Loucy (cell line): ENCODE data around the gene TEX28.

Source experiments
- H2AFZ ChIP-seq: fragments of 200-600 bp; sonication (generic); 2 replicates; pipeline ENCODE4 v1.6.0; 2016; ENCODE audit warnings: antibody characterized with exemption, mild to moderate bottlenecking, low read length, moderate library complexity
- H3F3A ChIP-seq: fragments of 200-600 bp; 2 replicates; pipeline ENCODE4 v1.6.0; 2016; ENCODE audit warnings: antibody characterized with exemption, low read depth, mild to moderate bottlenecking
- H3K27me3 ChIP-seq: fragments of 200-600 bp; sonication (generic); 2 replicates; pipeline ENCODE4 v1.6.1; 2014; ENCODE audit warnings: low read length, mild to moderate bottlenecking; ENCODE audit not compliant: insufficient read depth, poor library complexity, severe bottlenecking
- H3K36me3 ChIP-seq: fragments of 200-600 bp; sonication (generic); 2 replicates; pipeline ENCODE4 v1.6.1; 2016; ENCODE audit warnings: low read length; ENCODE audit not compliant: insufficient read depth
- H3K4me1 ChIP-seq: fragments of 200-600 bp; sonication (generic); 2 replicates; pipeline ENCODE4 v1.5.1; 2014; ENCODE audit warnings: low read length, mild to moderate bottlenecking; ENCODE audit not compliant: insufficient read depth, poor library complexity, severe bottlenecking
- H3K4me2 ChIP-seq: fragments of 200-600 bp; sonication (generic); 2 replicates; pipeline ENCODE4 v1.6.0; 2014; ENCODE audit warnings: antibody characterized with exemption, low read length, low read depth, mild to moderate bottlenecking; ENCODE audit not compliant: poor library complexity, severe bottlenecking
- H3K4me3 ChIP-seq: fragments of 200-600 bp; sonication (generic); 2 replicates; pipeline ENCODE4 v1.5.1; 2014; ENCODE audit warnings: low read length, mild to moderate bottlenecking, mixed read lengths; ENCODE audit not compliant: poor library complexity, severe bottlenecking
- H3K79me2 ChIP-seq: fragments of 200-600 bp; sonication (generic); 2 replicates; pipeline ENCODE4 v1.6.1; 2014; ENCODE audit warnings: low read length; ENCODE audit not compliant: insufficient read depth
- H3K9ac ChIP-seq: fragments of 200-600 bp; sonication (generic); 2 replicates; pipeline ENCODE4 v1.6.0; 2014; ENCODE audit warnings: mild to moderate bottlenecking, low read depth, low read length, moderate library complexity; ENCODE audit not compliant: poor library complexity, severe bottlenecking
- H3K9me2 ChIP-seq: fragments of 200-600 bp; sonication (generic); replicated peaks from 2 replicates; pipeline ENCODE4 v1.6.1; 2016; ENCODE audit warnings: low read depth, low read length, mixed read lengths
- H3K9me3 ChIP-seq: fragments of 200-600 bp; sonication (generic); 2 replicates; pipeline ENCODE4 v1.6.1; 2014; ENCODE audit warnings: mild to moderate bottlenecking, antibody characterized with exemption, low read length, low read depth; ENCODE audit not compliant: insufficient read depth
- H4K20me1 ChIP-seq: fragments of 200-600 bp; sonication (generic); 2 replicates; pipeline ENCODE4 v1.6.0; 2014; ENCODE audit warnings: antibody characterized with exemption, low read length, mild to moderate bottlenecking; ENCODE audit not compliant: insufficient read depth, poor library complexity, severe bottlenecking
- EZH2phosphoT487 ChIP-seq: fragments of 200-600 bp; IDR thresholded peaks from 2 replicates; pipeline ENCODE4 v1.6.1; 2018; ENCODE audit warnings: antibody characterized with exemption, mild to moderate bottlenecking, moderate library complexity, borderline replicate concordance
- TF ChIP-seq, protein P1 (sequence below): fragments of 200-600 bp; sonication (generic); conservative IDR thresholded peaks from 2 replicates; pipeline ENCODE4 v1.5.1; 2014; ENCODE audit warnings: mild to moderate bottlenecking, antibody characterized with exemption, low read length

The TEX28 gene

DNA sequence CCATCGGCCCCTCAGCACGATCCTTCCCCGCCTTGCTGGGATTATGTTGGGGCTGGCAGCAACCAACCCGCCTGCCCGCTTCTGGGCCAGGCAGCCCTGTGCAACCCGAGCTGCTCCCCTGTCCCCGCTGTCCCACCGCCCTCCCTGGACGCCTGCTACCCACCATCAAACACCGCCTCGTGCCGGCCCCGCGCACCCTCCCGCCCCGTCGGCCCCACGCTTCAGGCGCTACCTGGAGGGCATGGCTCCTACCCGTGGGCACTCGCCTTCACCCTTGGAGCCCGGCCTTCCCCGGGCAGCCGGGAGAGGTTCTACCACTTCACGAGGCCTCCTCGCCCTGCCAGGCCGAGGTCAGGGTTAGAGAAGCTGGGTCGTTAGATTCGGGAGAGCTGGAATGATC, 37.6 kb upstream of the TEX28 start:
- TF ChIP-seq, protein P1, sequence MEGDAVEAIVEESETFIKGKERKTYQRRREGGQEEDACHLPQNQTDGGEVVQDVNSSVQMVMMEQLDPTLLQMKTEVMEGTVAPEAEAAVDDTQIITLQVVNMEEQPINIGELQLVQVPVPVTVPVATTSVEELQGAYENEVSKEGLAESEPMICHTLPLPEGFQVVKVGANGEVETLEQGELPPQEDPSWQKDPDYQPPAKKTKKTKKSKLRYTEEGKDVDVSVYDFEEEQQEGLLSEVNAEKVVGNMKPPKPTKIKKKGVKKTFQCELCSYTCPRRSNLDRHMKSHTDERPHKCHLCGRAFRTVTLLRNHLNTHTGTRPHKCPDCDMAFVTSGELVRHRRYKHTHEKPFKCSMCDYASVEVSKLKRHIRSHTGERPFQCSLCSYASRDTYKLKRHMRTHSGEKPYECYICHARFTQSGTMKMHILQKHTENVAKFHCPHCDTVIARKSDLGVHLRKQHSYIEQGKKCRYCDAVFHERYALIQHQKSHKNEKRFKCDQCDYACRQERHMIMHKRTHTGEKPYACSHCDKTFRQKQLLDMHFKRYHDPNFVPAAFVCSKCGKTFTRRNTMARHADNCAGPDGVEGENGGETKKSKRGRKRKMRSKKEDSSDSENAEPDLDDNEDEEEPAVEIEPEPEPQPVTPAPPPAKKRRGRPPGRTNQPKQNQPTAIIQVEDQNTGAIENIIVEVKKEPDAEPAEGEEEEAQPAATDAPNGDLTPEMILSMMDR = no peak
- no peak for TF ChIP-seq EZH2phosphoT487
- H3K36me3 ChIP-seq = no peaks in the 10 kb centered on the region
- H3K79me2 ChIP-seq = no peaks in the 10 kb centered on the region
- H3F3A ChIP-seq = no peaks in the 10 kb centered on the region
- H3K9me2 ChIP-seq = no peaks in the 10 kb centered on the region
- no peak overlapping the region for H3K4me3 ChIP-seq
- no peaks in the 10 kb centered on the region for H3K27me3 ChIP-seq
- H3K9ac ChIP-seq = no peak overlapping the region
- H3K9me3 ChIP-seq = no peaks in the 10 kb centered on the region
- no peak overlapping the region for H3K4me2 ChIP-seq
- H2AFZ ChIP-seq = no peak overlapping the region
- no peaks in the 10 kb centered on the region for H3K4me1 ChIP-seq
- no peaks in the 10 kb centered on the region for H4K20me1 ChIP-seq

GRCh38 chrX:154329294-154329693, 34.4 kb upstream of the TEX28 start:
- Histone ChIP-seq H2AFZ (no peak overlapping the region), H3K27me3 (no peaks in the 10 kb centered on the region), H3K4me2 (no peak overlapping the region), H3K9me3 (no peaks in the 10 kb centered on the region), H3K9ac (no peak overlapping the region), H3K9me2 (no peaks in the 10 kb centered on the region), H3K4me3 (no peak overlapping the region), H3K4me1 (peaks cover 15% of the 10 kb centered on the region), H3F3A (no peaks in the 10 kb centered on the region), H4K20me1 (no peaks in the 10 kb centered on the region), H3K36me3 (no peaks in the 10 kb centered on the region), H3K79me2 (no peaks in the 10 kb centered on the region)
- TF ChIP-seq, protein P1 = no peak
- no peak for TF ChIP-seq EZH2phosphoT487

DNA sequence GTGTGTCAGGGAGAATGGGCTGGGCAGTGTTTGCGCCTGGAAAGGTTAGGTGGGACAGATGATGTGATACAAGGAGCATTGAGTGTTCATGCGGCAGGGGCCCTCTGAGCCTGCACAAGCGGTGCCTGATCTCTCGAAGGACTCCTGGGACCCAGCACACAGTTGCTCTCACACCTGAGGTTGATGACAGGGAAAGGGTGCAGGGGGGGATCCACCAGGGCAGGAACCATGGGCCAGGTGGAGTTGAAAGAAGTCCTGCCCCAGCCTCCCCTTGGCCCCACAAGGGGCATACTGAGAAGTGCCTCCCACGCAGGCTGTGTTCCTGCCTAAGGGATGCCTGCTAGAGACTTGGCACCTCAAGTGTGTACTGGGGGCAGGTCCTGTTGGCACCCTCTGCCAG, 33.7 kb upstream of the TEX28 start:
- Histone ChIP-seq H3K9me3 (no peaks in the 10 kb centered on the region), H3K27me3 (no peaks in the 10 kb centered on the region), H3K4me3 (no peak overlapping the region), H3K36me3 (no peaks in the 10 kb centered on the region), H2AFZ (no peak overlapping the region), H4K20me1 (no peaks in the 10 kb centered on the region), H3F3A (no peaks in the 10 kb centered on the region), H3K9ac (no peak overlapping the region), H3K79me2 (no peaks in the 10 kb centered on the region), H3K4me1 (peaks cover 15% of the 10 kb centered on the region), H3K4me2 (no peak overlapping the region), H3K9me2 (no peaks in the 10 kb centered on the region)
- no peak for TF ChIP-seq EZH2phosphoT487
- TF ChIP-seq, protein P1 = no peak
